GM19438 (cell line): ENCODE measurements around the gene DLG4.
"Not testable (repeated sequence)": the region's sequence is repeated elsewhere in the genome, so short reads cannot be mapped to it uniquely, and the experiment has no call there.

Experiments
- ATAC-seq: cut with Tn5 transposase; IDR thresholded peaks from one replicate; pipeline ENCODE4 v1.9.1; 2021; ENCODE audit warnings: low read depth; ENCODE audit not compliant: unreplicated experiment

DLG4 gene

GRCh38 chr17:7190276-7190917, 29.2 kb downstream of the DLG4 start:
- ATAC-seq = no peak

GRCh38 chr17:7186241-7186640, 33.4 kb downstream of the DLG4 start:
- no peak for ATAC-seq

DNA sequence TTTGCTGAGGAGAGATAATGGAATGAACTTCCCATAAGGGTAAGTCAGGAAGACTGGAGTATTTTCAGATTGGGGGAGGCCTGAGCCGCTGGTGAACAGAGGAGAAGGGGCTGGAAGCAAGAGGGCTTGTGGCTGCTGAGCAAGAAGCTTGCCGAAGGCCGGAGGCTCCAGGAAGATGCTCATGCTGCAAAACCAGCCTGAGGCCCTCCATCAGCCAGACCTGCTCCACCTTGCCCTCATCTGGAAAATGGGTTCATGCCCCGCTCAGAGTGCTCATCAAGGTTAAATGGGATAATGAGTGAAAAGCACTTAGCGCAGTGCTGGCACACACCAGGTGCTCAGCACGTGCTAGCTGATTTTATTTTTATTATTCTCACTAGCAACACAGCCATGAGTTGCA, 35.0 kb downstream of the DLG4 start:
- ATAC-seq = no peak

DNA sequence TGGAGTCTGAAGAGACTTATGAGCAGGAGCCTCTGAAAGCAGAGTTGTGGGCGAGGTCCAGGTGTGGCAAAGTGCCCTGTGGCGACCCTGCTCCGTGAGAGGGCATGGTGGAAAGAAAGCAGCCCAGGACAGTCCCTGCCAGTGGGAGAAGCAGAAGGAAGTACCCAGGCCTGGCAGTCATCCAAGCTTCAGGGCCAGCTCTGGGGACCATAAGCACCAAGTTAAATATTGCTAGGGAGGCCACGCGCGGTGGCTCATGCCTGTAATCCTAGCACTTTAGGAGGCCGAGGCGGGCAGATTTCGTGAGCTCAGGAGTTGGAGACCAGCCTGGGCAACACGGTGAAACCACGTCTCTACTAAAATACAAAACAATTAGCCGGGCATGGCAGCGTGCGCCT, 35.5 kb downstream of the DLG4 start:
- no peak for ATAC-seq

DNA sequence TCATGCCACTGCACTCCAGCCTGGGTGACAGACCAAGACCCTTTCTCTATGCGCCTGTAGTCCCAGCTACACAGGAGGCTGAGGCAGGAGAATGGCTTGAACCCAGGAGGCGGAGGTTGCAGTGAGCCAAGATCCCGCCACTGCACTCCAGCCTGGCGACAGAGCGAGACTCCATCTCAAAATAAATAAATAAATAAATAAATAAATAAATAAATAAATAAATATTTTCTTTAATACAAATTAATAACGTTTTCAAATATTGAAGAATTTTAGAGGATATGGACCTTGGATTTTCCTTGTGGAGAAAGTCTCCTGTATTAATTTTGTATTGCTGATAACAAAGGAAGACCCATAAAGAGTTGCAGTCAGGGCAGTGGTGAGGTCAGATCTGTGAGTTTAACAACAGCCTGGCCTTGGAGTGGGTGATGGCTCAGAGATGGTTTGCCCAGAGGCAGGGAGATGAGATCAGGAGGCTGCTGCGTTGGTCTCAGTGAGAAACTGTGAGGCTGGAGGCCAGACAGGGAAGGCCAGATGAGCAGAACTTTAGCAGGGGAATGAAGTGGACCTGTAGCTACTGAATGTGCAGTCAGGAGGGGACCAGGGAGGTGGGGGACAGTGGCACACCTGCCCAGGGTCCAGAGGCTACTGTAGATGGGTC, 36.1 kb downstream of the DLG4 start:
- no peak for ATAC-seq

GRCh38 chr17:7182101-7182500, 37.5 kb downstream of the DLG4 start:
- ATAC-seq = not testable (repeated sequence)

DNA sequence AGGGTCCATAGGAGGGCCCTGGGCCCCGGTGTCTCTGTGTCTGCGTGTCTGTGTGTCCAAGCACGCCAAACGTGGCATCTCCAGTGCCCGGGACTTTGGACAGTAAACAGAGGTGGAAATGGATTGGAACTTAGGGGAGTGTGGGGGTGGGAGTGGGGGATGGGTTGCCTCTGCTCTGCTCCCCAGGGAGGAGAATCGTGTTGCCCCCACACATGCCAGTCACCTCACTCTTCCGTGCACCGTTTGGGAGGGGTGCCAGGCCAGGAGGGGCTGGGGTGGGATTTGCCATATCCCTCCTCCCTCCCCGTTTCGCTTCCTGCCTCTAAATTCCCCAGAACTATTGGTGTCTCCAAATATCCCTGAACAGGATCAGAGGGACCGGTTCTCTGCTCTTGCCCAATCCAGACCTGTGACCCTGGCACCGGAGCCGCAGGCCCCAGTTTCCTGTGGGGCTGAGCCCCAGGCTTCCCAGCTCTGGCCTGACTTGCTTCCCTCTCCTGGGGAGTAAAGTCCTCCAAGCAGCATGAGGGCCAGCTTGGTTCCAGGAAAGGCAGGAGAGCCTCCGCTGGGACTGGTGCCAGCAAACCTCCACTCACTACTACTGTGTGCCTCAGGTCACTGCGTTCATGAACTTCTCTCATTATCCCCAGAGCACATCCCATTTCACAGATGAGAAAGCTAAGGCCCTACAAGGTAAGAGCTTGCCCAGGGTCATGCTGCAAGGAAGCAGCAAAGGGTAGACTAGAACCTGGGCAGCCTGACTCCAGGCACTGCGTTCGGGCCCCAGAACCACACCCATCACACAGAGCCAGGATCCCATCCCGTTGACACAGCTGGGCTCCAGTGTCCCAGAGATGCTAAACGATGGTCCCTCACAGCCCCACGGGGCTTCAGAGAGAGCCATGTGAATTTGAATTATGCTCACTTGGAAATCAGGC, 40.0 kb downstream of the DLG4 start, which contains the start of gene ASGR1:
ASGR1 (minus strand) TSS at position 54 of the 938 bp plus-strand sequence. CDS start 807 bp downstream, outside the sequence.
- no peak for ATAC-seq

DNA sequence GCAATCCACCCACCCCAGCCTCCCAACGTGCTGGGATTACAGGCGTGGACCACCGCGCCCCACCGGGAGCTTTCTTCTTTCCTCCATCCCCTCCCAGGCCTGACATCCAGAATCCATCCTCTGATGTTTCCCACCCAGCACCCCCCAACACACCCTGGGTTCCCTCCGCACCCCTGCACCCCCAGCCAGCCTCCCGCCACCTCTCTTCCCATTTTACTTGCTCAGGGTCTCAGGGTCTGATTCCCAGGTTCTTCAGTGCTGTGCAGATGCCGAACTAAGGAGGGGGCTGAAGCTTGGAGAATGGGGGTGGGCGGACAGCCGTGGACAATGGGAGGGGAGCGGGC, 40.7 kb downstream of the DLG4 start:
- ATAC-seq = no peak

DNA sequence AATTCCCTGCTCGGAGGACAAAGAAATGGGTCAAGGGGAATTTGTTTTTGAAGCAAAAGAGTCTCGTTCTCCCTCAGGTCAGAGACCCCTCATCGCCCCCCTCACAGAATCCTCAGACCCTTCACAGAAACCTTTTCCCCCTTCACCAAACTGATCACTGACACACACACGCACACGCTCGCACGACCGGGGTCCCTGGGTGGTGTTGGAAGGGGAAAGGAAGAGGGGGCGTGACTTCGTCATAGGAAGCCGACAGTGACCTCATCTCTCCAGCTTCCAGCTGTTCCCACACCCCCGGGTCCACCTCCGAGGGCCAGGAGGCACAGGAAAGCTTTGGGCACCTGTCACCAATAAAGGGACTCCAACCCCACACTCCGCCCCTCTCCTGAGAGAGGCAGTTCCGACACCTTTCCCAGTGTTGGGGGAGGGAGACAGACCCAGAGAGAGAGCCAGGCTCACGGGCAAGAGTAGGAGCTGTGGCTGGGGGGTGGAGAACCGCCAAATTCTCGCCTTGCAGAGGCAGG, 41.6 kb downstream of the DLG4 start:
- no peak for ATAC-seq

GRCh38 chr17:7177191-7177953, 42.3 kb downstream of the DLG4 start:
- no peak for ATAC-seq

DNA sequence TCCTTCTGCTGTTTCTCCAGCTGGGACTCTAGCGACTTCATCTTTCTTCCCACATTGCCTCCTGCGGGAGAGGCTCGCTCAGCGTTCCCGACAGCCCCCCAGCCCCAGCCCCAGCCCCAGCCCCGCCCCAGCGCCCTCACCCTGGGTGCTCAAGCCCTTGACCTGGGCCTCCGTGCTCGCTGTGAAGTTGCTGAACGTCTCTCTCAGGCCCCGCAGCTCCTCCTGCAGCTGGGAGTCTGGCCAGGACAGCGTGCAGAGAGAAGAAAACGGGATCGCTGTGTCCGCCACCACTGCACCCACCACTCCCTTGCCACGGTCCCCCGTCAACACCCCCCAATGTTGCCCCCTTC, 42.8 kb downstream of the DLG4 start:
- ATAC-seq = no peak

GRCh38 chr17:7176107-7176840, 43.4 kb downstream of the DLG4 start:
- ATAC-seq = no peak

GRCh38 chr17:7175330-7175733, 44.3 kb downstream of the DLG4 start:
- ATAC-seq = no peak

DNA sequence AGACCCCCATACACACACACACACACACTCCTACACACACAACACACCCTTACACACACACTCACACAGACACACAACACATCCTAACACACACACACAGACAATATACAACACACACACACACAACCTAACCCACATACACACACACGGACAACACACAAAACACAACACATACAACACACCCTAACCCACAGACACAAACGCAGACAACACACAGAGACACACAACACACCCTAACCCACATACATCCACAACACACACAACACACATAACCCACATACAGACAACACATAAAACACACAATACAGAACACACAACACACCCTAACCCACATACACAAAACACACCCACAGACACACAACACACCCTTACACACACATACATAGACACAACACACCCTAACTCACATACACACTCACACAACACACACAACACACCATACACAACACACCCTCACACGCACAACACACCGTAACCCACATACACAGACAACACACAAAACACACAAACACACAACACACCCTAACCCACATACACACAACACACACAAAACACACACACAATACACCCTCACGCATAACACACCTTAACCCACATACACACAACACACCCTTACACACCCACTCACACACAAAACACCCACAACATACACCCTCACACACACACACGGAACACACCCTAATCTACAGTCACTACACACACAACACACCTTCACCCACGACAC, 44.9 kb downstream of the DLG4 start:
- no peak for ATAC-seq

DNA sequence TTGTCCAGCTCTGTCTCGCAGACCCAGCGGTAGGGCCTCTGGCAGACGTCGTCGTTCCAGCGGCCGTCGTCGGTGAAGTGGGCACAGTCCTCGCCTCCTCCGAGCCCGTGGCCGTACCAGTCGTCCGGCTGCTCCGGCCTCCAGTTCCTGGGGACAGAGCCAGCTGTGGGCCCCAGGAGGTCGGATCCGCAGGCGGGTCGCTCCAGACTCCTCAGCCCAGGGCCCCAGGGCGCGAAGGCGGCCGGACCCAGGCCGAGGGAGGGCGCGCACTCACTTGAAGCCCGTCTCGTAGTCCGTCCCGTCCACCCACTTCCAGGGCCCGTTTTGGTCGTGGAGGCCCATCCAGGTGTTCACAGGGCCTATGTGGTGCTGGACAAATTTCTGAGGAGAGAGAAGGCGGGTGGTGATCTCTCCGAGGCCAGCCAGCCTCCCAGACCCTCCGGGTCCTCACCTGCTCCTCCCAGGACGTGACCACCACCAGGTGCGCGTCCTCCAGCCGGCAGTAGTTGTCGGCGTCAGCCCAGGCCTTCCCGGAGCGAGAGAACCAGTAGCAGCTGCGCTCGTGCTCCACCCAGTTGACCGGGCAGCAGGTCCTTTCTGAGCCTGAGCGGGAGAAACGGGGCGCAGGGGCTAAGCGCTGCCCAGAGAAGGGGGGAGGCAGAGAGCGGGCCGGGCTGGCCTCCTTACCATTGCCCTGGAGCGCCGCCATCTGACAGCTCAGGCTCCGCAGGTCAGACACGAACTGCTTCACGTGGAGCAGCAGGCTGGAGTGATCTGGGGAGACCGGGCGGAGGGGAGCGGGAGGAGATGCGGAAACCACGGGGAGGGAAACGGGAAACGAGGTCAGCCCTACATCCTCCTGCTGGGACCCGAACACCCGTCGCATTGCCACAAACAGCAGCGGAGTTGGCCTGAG, 45.7 kb downstream of the DLG4 start:
- ATAC-seq = no peak

- not testable (repeated sequence) for ATAC-seq
These were observed 47.0 kb downstream of the DLG4 start for GRCh38 chr17:7172522-7173191.

- ATAC-seq = not testable (repeated sequence)
These were observed 50.1 kb downstream of the DLG4 start for GRCh38 chr17:7169565-7169908.
